ENCODE measurements around the gene AKAP4.

Gene AKAP4, protein sequence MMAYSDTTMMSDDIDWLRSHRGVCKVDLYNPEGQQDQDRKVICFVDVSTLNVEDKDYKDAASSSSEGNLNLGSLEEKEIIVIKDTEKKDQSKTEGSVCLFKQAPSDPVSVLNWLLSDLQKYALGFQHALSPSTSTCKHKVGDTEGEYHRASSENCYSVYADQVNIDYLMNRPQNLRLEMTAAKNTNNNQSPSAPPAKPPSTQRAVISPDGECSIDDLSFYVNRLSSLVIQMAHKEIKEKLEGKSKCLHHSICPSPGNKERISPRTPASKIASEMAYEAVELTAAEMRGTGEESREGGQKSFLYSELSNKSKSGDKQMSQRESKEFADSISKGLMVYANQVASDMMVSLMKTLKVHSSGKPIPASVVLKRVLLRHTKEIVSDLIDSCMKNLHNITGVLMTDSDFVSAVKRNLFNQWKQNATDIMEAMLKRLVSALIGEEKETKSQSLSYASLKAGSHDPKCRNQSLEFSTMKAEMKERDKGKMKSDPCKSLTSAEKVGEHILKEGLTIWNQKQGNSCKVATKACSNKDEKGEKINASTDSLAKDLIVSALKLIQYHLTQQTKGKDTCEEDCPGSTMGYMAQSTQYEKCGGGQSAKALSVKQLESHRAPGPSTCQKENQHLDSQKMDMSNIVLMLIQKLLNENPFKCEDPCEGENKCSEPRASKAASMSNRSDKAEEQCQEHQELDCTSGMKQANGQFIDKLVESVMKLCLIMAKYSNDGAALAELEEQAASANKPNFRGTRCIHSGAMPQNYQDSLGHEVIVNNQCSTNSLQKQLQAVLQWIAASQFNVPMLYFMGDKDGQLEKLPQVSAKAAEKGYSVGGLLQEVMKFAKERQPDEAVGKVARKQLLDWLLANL

GRCh38 chrX:50200907-50201306 lies at the start of gene AKAP4:
Gene AKAP4 (minus strand): TSS chrX:50201007. CDS start chrX:50200889, 118 bp downstream.
- DNase-seq (ENCODE audit: low read depth), result no peak

DNA sequence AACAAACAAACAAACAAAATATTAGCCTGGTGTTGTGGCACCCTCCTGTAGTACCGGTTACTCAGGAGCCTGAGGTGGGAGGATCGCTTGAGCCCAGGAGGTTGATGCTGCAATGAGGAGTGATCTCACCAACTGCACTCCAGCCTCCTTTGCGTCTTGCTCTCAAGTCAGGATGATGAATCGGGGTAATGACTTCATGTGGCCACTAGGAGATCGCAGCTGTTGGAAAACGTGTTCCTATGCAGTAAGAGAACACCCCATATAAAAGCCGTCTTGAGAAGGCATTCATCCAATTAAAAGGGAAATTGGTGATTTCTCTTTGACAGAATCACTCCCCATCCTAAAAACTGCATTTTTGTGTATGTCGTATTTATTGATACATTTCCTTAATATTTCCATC lies 10.7 kb upstream of the AKAP4 start:
- no peak for DNase-seq (ENCODE audit: low read depth)

DNA sequence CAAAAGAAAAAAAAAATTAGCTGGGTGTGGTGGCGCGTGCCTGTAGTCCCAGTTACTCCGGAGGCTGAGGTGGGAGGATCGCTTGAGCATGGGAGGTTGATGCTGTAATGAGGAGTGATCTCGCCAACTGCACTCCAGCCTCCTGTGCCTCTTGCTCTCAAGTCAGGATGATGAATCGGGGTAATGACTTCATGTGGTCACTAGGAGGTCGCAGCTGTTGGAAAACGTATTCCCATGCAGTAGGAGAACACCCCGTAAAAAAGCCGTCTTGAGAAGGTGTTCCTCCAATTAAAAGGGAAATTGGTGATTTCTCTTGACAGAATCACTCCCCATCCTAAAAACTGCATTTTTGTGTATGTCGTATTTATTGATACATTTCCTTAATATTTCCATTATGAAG lies 5.9 kb upstream of the AKAP4 start:
- no peak for DNase-seq (ENCODE audit: low read depth)

DNA sequence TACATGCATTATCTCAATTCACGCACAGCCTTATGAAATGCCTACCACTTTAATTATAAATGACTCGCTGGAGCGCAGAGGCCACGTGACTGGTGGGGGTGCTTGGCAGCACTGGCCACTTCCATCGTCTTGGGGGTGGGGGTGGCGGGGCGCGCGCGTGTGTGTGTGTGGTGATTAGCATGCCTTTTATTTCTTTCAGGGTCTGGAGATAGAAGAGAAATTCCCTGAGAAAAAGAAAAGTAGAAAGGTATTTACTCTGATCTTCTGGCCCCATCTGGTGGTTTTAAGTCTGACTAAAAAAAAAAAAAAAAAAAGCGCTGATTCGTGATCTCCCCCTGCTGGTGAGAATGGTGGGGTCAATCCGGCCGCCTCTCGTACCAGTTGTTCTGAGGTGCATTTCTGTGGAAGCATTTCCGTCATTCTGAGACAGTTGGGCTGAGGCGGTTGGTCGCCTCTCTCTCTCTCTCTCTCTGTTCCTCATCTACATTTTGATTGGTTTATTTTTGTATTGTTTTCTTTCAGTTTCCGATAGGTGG lies 3.6 kb upstream of the AKAP4 start, which contains the start of gene CCNB3:
Gene CCNB3, plus strand, starts transcription at position 402 of the 536 bp plus-strand sequence. CDS start 80,399 bp downstream, outside the sequence.
- peak; percentile 14 for DNase-seq (ENCODE audit: low read depth)

DNA sequence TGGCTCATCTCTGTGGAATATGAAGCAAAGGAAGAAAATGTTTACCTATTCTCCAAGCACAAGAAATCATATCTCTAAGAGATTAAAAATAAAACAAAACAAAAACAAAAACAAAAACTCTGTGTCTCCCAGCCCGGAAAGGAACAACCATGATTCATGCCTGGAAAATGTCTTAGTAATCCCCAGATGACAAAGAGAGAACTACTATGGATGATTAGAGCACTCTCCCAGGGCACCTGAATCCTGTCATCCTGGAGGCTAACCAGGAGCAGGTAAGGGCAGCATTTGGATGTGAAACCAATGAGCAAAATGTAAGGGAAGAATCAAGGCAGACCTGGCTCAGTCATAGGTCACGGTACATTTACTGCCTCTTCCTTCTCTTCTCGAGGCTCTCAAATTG lies 1.7 kb upstream of the AKAP4 start:
- no peak for DNase-seq (ENCODE audit: low read depth)

DNA sequence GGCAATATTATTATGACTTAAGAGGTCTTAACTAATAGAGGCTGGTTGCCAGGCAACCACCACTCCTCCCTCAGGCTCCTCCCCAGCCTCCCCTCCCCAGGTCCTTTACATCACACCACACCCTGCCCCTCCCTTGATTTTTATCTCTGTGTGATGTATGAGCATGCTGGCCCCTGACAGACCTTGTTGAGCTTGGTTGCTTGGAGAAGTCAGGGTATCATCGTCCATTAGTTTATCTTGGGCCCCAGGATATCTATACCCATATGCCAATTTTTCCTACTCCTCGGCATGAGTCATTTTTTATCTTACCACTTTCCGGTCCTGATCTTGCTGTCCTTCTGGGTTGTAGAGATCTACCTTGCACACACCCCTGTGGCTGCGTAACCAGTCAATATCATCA lies 2.5 kb downstream of the AKAP4 start:
- DNase-seq (ENCODE audit: low read depth), result no peak

DNA sequence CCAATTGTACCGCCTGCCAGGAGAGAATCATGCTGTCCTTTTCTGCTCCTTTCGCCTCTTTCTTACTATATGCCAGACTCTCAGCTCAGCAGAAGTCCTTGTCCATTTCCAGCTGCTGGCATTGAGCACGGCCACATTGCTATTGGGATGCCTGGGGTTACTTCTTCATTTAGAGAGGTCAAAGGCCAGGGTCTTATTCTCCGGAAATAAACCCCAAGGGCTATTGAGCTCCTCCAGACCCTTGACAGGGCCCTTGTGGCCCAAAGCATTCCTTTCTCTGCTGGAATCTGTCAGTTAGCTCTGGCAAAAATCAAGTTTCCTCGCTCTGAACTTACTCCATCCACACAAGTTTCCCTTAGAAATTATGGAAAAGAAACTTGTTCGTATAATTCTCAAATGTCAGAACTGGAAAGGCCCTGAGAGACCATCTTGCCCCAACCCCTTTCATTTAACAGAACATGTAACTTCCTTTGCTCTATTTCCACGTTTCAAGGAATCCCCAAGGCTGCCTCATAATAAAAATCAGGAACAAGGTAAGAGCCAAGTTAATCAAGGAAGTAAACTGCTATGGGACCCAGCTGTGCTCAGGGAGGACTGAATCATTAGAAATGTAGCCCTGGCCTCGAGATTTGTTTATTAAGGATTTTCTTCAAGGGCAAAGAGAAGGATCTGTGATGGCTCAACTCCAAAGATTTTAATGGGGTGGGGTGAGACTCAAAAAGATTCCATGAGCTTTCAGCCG lies 11.8 kb downstream of the AKAP4 start:
- no peak for DNase-seq (ENCODE audit: low read depth)

- no peak for DNase-seq (ENCODE audit: low read depth)
Measured at GRCh38 chrX:50183891-50184290, 16.9 kb downstream of the AKAP4 start.

DNA sequence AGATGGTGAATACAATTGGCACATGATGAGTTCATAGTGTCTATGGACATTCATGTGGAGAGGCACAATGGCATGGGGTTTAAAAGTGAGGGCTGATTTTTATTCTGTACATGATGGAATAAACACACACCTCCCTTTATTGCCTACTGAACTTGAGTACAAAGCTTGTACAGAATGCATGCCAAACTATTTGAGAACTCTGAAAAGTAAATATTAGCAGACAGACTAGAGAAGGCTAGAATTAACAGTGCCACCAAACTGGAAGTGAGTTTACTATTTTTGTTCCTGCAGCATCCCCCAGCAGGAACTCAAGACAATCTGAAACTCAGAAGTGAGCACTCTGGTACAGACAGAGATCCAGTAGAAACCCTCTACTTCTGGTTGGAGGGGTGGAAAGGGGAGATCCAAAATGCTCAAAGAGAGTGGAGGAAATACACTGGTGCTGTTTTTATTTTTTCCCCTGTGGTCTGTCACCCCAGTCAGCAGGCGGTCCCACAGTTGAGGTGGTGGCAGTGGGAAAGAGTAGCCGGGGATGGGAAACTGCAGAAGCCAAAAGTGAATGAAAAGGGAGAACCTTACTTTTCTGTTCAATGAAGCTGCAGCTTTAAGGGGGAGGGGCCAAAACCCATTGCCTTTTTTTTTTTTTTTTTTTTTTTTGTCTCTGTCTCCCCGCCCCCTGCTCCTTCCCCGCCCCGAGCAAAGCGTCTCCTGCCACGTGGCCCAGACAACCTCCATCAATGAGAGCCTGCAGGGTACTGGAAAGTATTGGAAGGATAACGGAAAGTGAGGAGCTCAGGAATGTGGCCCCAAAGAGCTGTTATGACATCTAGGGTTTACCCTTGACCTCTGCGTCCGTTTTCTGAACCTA lies 20.5 kb downstream of the AKAP4 start:
- no peak for DNase-seq (ENCODE audit: low read depth)

DNA sequence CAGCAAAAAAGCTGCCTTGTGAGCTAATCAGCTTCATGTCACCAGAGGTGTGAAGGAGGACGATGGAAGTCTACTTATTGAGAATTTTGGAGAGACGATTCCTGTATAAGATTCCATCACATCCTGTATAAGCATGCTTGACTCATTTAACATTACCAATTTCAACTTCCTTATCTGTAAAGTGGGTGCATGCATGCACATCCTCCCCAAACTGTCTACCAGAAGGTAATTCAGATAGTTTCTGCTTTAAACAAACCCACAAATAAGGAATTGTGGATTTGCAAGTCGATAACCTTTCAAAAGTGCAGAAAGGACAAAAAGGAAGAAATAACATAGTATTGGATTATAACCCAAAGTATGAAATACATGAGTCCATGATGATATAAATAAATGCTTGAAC lies 31.1 kb downstream of the AKAP4 start:
- no peak for DNase-seq (ENCODE audit: low read depth)

DNA sequence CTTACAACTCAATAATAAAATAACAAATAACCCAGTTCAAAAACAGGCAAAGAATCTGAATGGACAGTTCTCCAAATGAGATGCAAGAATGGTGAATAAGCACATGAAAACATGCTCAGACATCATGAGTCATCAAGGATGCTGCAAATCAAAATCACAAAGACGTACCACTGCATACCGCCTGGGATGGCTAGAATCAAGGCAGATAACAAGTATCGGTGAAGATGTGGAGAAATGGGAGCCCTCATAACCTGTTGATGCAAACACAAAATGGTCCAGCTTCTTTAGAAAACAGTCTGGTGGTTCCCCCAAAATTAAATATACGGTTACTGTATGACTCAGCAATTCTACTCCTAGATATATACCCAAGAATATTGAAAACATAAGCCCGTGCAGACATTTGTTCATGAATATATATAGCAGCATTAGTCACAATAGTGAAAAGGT lies 32.5 kb downstream of the AKAP4 start:
- no peak for DNase-seq (ENCODE audit: low read depth)

DNA sequence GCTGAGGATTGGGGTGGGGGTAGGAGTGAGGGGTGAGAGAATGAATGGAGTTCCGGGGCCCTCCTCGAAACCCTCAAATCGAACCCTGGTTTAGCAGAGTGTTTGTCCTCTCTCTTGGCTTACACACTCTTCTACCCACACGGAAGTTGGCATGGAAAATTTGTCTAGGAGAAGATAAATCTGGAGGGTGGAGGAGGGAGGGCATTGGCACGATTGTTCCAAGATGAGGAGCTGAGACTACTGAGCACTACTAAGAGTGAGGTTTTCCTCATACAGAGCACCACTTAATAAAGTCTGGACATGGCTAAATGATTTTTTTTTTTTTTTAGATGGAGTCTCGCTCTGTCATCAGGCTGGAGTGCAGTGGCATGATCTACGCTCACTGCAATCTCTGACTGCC lies 33.4 kb downstream of the AKAP4 start:
- DNase-seq (ENCODE audit: low read depth), result no peak

DNA sequence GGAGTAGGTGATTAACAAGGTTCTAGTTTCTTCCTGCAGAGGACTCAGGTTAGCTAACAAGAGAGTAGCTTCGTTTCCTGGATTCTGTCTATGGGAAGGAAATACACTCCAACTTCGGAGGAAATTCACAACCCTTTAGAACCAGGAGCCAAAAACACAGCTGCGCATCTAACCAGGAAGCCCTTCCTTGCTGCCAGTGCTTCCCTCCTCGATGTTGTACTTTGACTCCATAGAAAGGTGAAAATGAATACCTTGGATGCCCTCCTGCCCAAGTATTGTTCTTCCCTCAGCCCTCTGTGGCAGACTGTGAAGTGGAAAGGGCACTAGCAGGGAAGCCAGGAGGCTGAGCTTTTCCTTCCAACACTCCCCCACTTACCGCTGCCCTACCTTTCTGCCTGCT lies 35.1 kb downstream of the AKAP4 start:
- no peak for DNase-seq (ENCODE audit: low read depth)

- DNase-seq (ENCODE audit: low read depth), result no peak
Measured at GRCh38 chrX:50161127-50161526, 39.7 kb downstream of the AKAP4 start.

- DNase-seq (ENCODE audit: low read depth), result no peak
Measured at GRCh38 chrX:50158593-50158992, 42.2 kb downstream of the AKAP4 start.

DNA sequence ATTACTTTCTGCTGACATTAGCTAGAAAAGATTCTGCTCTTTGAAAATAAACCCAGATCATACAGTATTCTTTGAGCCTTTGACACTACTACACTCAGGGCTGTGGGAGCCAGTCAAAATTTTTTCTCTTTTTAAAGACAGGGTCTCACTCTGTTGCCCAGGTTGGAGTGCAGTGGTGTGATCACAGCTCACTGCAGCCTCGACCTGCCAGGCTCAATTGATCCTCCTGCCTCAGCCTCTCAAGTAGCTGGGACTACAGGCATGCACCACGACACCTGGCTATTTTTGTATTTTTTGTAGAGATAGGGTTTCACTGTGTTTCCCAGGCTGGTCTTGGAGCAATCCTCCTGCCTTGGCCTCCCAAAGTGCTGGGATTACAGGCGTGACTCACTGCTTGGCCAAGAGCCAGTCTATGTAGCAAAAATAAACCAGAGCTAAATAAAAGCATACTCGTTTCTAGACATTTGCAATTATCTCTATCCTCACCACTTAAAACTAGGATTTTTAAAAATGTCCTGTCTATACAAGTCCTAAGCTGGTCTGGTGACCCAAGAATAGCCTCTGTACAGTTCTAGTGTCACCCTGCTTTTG lies 43.2 kb downstream of the AKAP4 start:
- no peak for DNase-seq (ENCODE audit: low read depth)

DNA sequence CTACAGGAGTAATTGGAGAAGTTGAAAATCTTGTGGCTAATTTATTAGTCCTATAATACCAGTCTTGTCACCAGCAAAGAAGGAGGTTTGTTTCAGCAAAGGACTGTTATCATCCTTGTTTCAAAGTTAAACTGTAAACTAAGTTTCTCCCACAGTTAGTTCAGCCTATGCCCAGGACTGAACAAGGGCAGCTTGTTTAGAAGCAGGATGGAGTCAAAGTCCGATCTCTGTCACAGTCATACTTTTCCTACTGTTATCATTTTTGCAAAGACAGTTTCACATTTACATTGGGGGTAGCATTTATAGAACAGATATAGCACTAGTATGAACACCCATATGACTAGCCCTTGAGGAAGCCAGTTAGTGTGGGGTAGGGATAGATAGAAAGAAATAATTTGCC lies 46.4 kb downstream of the AKAP4 start:
- no peak for DNase-seq (ENCODE audit: low read depth)

DNA sequence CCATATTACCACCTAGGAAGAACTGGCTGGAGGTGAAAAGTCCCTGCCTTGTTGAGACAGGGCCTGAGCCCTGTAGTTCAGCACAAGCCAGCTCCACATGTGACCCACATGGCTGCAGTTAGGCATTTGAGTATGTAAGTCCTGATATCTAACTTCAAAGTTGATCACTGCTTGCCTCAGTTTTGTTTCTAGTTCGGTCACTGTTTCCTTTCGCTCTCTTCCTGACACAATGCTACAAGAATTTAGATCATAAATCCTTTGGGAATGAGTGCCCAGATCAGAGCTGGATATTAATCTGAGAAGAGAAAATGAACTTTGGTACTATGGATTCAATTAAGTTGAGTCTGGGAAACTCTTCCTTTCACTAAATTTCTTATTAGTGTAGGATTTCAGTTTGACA lies 48.4 kb downstream of the AKAP4 start:
- DNase-seq (ENCODE audit: low read depth), result no peak

- DNase-seq (ENCODE audit: low read depth), result no peak
Measured at GRCh38 chrX:50147972-50148371, 52.8 kb downstream of the AKAP4 start.

Data from HS-27A (cell line).